GM12891 (cell line): ENCODE measurements around the gene C15orf61.

ENCODE experiments used
- DNase-seq: peaks from one replicate; pipeline ENCODE4 v3.0.0; 2011; ENCODE audit warnings: low spot score; ENCODE audit not compliant: insufficient read length
- FAIRE-seq: peaks from 2 replicates; lab custom pipeline; 2011; peaks lifted over from hg19 to GRCh38; lab: Jason Lieb, UNC
- PAX5 ChIP-seq: IDR thresholded peaks from 2 replicates; pipeline ENCODE4 v1.6.1; 2011; ENCODE audit warnings: low read length, moderate library complexity, mild to moderate bottlenecking; ENCODE audit not compliant: insufficient read depth, severe bottlenecking
- POLR2A ChIP-seq: IDR thresholded peaks from 2 replicates; pipeline ENCODE4 v1.6.1; 2011; ENCODE audit warnings: low read depth, low read length, control low read depth
- POLR2AphosphoS5 ChIP-seq: IDR thresholded peaks from 2 replicates; pipeline ENCODE4 v1.6.1; 2011; ENCODE audit warnings: low read depth, low read length, control low read depth
- POU2F2 ChIP-seq: IDR thresholded peaks from 2 replicates; pipeline ENCODE4 v1.6.1; 2011; ENCODE audit warnings: low read depth, mild to moderate bottlenecking, control low read depth, low read length, moderate library complexity
- SPI1 ChIP-seq: IDR thresholded peaks from 2 replicates; pipeline ENCODE4 v1.6.1; 2011; ENCODE audit warnings: low read depth, low read length, control low read depth
- TAF1 ChIP-seq: IDR thresholded peaks from 2 replicates; pipeline ENCODE4 v1.6.1; 2011; ENCODE audit warnings: low read depth, low read length, control low read depth

C15orf61 gene

GRCh38 chr15:67548236-67548852 is 27.4 kb downstream of the C15orf61 start:
- TF ChIP-seq POU2F2 (no peak), SPI1 (no peak), POLR2AphosphoS5 (no peak), TAF1 (no peak), POLR2A (no peak), PAX5 (no peak)
- FAIRE-seq: no peak
- DNase-seq: no peak

- TF ChIP-seq POLR2AphosphoS5 (no peak), SPI1 (no peak), TAF1 (no peak)
- FAIRE-seq (no peak), DNase-seq (no peak)
These were observed 28.1 kb downstream of the C15orf61 start for GRCh38 chr15:67548862-67549651.

GRCh38 chr15:67549736-67550135 is 28.8 kb downstream of the C15orf61 start:
- no peak for FAIRE-seq
- TF ChIP-seq PAX5: no peak
- no peak for TF ChIP-seq POLR2AphosphoS5
- TF ChIP-seq TAF1: no peak
- TF ChIP-seq POU2F2: no peak
- TF ChIP-seq SPI1: no peak
- no peak for TF ChIP-seq POLR2A
- no peak for DNase-seq

- FAIRE-seq: no peak
- no peak for TF ChIP-seq PAX5
- TF ChIP-seq POU2F2: no peak
- TF ChIP-seq POLR2AphosphoS5: no peak
- no peak for TF ChIP-seq POLR2A
- TF ChIP-seq SPI1: no peak
- no peak for TF ChIP-seq TAF1
- DNase-seq: no peak
These were observed 29.6 kb downstream of the C15orf61 start for GRCh38 chr15:67550522-67550921.

GRCh38 chr15:67551207-67551743 is 30.3 kb downstream of the C15orf61 start:
- DNase-seq (no peak), FAIRE-seq (no peak)
- TF ChIP-seq POLR2AphosphoS5: no peak
- no peak for TF ChIP-seq SPI1
- TF ChIP-seq POLR2A: no peak
- no peak for TF ChIP-seq TAF1
- no peak for TF ChIP-seq POU2F2

- FAIRE-seq: no peak
- TF ChIP-seq POLR2A (no peak), POU2F2 (no peak), POLR2AphosphoS5 (no peak), TAF1 (no peak), PAX5 (no peak), SPI1 (no peak)
These were observed 33.6 kb downstream of the C15orf61 start for GRCh38 chr15:67554580-67554979.

GRCh38 chr15:67556976-67557570 is 36.1 kb downstream of the C15orf61 start:
- FAIRE-seq (peak; percentile 72), DNase-seq (no peak)
- TF ChIP-seq POLR2AphosphoS5: no peak
- no peak for TF ChIP-seq PAX5
- TF ChIP-seq TAF1: no peak
- no peak for TF ChIP-seq SPI1
- no peak for TF ChIP-seq POLR2A
- no peak for TF ChIP-seq POU2F2

More at GRCh38 chr15:67554580-67554979, 33.6 kb downstream of the C15orf61 start:
- DNase-seq: no peak

- DNase-seq (no peak), FAIRE-seq (no peak)
- TF ChIP-seq PAX5: no peak
- TF ChIP-seq POLR2A: no peak
These were observed 37.6 kb downstream of the C15orf61 start for GRCh38 chr15:67558502-67558901.

GRCh38 chr15:67559158-67559557 is 38.2 kb downstream of the C15orf61 start:
- TF ChIP-seq POLR2AphosphoS5: no peak
- no peak for TF ChIP-seq PAX5
- TF ChIP-seq SPI1: no peak
- TF ChIP-seq TAF1: no peak
- TF ChIP-seq POLR2A: no peak
- no peak for TF ChIP-seq POU2F2
- no peak for DNase-seq
- FAIRE-seq: peak; percentile 5
